ENCODE data around the gene SMAP1.
A peak's percentile ranks its signal among the peaks of the same experiment; 100 is the strongest.
"Not testable (repeated sequence)": the region's sequence is repeated elsewhere in the genome, so short reads cannot be mapped to it uniquely, and the experiment has no call there.

Gene SMAP1

GRCh38 chr6:70684794-70685493, 17.3 kb downstream of the SMAP1 start:
- no peak for DNase-seq

DNA sequence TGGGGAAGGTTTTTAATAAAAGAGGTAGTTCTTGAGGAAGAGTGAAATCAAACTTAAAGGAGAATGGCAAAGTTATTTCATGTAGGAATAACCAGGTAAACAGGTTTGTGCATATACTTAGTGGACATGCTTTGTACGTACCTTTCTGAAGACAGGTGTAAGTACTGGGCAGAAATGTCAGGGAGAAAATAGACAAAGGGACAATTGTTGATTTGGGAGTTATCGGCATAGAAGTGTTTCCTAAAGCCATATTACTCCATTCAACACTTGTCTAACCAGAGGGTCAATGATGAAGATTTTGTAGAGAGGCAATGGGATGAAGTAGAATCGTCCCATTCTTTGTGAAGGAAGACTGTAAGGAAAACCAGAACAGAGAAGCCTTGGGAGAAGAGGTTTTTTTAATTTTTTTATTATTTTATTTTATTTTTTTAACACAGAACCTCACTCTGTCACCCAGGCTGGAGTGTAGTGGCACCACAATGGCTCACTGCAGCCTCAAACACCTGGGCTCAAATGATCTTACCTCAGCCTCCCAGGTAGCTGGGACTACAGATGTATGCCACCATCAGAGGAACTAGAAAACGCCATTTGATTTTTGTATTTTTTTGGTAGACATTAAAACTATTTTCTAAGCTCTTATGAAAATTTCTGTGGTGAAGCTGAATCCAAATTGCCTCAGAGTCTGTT, 18.0 kb downstream of the SMAP1 start:
- DNase-seq, result no peak

- no peak for DNase-seq
These were observed 19.0 kb downstream of the SMAP1 start for GRCh38 chr6:70686548-70687133.

DNA sequence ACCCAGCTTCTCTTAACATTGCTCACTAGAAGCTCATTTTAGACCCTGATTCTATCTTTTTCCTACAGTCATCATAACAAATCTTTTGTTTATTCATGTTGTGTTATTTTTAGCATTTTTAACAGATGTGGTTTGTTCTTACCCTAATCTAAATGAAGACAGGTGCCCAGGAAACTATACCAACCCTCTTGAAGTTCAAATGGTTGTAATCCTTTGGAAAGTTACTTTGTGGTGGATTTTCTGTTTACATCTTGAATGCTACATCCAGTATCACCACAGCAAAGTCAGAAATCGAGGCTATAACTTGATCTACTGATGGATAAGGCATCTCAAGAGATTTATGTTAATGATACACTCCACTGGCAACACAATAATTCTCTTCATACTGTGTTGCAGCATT, 26.2 kb downstream of the SMAP1 start:
- DNase-seq, result no peak

DNA sequence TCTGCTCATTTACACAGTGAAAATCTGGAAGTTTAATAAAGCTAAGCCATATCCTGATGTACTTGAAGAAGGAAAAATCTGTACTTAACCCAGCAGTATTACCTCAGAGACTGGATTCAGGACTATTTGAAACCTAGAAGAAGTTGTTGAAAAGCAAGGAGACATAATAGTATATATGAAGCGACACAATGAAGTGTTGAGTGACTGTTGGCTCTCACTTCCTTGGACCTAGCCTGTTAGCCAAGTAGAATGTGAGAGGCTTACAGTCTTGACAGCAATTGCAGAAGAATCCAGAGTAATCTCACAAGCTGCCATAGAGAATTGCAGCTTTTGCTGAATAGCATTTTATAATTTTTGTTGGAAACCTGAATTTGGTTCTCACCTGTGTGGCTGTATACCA, 26.7 kb downstream of the SMAP1 start:
- DNase-seq, result no peak

- DNase-seq, result no peak
These were observed 33.5 kb downstream of the SMAP1 start for GRCh38 chr6:70700922-70701876.

DNA sequence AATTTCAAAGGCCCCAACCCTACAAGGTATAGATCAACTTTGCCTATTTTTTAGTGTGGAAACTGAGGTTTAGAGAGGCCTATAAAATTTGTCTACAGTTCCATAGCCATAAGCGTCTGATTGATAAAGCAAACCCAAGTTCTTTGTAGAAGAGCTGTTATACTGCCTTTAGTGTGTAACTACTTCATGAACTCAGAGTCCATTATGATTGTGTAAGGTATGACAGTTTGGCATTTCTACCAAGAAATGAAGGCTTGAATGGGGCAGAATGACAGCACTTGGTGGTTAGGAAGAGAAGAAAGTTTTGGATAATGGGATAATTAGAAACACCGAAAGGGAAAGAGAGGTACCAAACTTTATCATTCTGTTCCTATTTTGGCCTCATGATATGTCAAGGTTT, 38.1 kb downstream of the SMAP1 start:
- no peak for DNase-seq

- DNase-seq, result peak; percentile 18
These were observed 38.9 kb downstream of the SMAP1 start for GRCh38 chr6:70706491-70707123.

DNA sequence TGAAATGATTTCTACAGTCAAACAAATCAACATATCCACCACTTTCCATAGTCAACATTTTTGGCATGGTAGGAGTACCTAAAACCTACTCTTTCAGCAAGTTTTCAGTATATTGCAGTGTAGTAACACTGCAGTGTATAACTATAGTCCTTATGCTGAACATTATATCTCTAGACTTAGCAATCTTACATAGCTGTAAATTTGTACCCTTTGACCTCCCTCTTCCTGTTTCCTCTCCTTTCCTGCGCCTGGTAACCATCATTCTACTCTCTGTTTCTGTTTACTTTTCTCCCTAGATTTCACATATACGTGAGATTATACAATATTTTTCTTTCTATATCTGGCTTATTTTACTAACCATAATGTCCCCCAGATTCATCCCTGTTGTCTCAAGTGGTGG, 40.2 kb downstream of the SMAP1 start:
- no peak for DNase-seq

GRCh38 chr6:70708448-70708847, 40.8 kb downstream of the SMAP1 start:
- DNase-seq, result no peak

GRCh38 chr6:70709826-70710225, 42.1 kb downstream of the SMAP1 start:
- DNase-seq, result no peak

- no peak for DNase-seq
These were observed 47.1 kb downstream of the SMAP1 start for GRCh38 chr6:70714716-70715257.

DNA sequence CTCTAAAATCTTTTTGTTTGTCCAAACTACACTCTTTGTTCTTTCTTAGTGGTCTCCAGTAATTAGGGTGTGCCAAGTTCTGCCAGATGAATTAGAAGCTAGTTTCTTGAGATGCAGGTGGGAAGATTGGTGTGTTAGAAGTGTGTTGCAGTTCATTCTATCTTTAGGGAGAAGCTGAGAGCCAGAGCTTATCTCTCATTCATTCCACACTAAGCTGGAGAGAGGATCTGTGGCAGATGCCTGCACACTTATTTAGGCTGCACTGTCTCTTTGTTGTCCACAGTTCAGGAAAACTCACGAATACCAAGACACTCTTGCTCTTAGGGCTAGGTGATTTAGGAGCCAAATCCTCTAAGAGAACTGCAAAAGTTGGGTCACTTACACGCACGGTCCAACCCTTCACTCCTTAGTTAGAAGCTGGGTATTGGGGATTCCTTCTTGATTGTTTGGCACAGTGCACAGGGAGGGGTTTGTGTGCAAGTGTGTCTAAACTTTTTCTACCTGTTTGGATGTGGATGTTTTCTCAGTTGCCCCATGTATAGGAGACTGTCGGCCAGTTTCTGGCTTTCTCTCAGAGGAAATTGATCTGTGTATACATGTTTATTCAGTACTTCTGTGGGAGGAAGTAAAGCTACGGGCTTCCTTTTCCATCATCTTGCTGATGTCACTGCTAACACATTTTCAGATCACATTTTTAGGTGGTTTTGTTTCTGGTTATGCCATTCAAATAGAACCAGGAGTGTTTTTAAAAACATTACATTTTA, 49.5 kb downstream of the SMAP1 start:
- DNase-seq, result no peak

- no peak for DNase-seq
These were observed 56.8 kb downstream of the SMAP1 start for GRCh38 chr6:70724524-70724923.

DNA sequence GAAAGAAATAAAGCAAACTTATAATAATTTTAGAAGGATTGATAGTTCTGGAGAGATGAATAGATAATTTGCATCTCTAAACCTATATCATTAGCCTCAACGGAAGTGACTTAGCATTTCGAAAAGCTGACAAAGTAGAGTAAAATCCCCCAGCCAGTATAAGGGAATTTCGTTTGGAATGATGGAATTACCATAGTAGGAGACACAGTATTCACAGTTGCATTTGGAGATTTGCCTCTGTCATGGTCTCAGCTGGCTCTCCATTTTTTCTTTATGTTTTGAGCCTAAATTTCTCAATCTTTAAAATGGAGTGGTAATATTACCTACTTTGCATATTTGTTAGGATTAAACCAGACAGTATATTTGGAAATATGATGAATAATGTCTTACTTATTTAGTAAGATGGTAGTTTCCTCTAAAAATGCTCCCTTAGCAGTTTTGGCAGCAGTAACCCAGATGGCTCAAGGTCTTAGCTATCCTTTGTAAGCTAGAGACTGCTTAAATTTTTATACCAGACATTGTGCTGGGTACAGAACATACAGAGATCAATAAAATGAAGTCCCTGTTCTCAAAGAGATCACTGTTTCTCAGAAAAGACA, 58.2 kb downstream of the SMAP1 start:
- DNase-seq, result no peak

GRCh38 chr6:70734381-70734780, 66.7 kb downstream of the SMAP1 start:
- no peak for DNase-seq

- no peak for DNase-seq
These were observed 67.3 kb downstream of the SMAP1 start for GRCh38 chr6:70734979-70735378.

DNA sequence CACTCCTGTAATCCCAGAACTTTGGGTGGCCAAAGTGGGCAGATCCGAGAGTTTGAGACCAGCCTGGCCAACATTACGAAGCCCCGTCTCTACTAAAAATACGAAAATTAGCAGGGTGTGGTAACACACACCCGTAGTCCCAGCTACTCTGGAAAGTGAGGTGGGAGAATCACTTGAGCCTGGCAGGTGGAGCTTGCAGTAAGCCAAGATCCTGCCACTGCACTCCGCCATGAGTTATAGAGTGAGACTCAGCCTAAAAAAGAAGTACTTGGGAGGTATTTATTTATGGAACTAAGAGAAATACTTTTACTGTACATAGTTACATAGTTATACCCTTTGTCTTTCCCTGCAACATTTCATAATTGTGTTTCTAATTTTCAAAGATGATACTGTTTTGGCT, 67.8 kb downstream of the SMAP1 start:
- DNase-seq, result no peak

- DNase-seq, result no peak
These were observed 70.3 kb downstream of the SMAP1 start for GRCh38 chr6:70738028-70738427.

DNA sequence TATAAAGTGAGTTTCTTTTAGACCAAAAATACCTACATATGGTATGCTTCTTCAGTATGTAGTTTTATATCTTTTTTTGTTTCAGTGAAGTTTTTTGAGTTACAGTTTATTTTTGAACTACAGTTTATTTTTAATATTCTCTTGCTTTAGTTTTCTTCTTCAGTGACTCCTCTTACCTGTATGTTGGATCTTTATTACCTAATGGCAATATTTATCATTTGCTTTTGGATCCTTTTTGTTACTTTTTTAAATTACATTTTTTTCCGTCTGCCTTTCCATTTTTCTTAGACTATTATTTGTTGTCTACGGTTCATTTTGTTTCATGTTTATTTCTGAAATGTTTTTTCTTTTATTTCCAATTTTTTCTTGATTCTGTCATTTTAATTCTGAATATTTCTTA, 71.9 kb downstream of the SMAP1 start:
- DNase-seq, result no peak

GRCh38 chr6:70740746-70741145, 73.1 kb downstream of the SMAP1 start:
- DNase-seq, result not testable (repeated sequence)

Measured in retina (tissue), 1 donor.